ENCODE measurements around the gene UBL4A. TPM values are rescaled to one million over a fixed set of nuclear protein-coding genes. Genes with fewer than 3 reads are reported as not detected.

Gene UBL4A
- total RNA-seq, 1 donor from 2014 or later: 20.9 TPM

DNA sequence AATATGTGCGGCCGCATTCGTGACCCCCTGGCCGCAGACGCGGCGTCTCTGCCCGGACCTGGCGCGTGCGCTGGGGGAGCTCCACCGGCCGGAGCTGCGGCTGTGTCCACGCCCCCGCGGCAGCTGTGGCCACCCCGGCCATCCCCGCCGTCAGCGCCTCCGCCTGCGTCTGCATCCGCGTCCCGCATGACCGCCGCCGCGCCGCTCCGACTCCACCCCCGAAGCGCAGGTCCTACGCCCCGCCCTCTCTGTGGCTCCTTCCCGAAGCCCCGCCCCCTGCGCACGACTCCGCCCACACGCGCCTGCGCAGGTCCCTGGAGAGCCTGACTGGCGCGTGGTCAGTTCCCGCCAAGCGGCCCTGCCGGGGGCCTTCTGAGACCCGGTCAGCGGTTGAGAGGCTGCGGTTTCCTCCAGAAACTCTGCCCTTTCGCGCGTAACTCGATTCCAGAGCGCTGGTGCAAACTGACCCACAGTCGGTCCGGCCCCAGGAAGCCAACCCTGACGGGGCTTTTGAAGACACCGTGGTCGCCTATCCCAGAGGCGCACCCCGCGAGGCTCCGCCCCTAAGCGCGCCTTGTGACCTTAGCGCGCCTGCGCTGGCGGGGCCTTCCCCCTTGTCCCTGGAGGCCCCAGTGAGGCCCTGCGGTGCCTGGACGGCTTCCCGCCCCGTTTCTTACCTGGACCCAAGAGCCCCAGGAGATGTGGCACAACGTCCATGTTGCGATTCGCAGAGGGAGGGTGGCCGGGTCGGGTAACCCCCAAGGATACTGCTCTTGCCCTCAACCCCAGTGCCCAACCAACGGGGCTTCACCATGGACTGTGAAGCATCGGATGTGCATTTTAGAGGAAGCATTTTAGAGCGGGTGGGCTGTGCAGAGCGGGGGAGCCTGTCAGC is 7.4 kb downstream of the UBL4A start, which contains the start of gene LAGE3:
Gene LAGE3, minus strand, starts transcription at position 554 of the 895 bp plus-strand sequence. Its CDS starts 366 bp downstream, at position 188.
- Mint-ChIP-seq H3K27me3 (no peaks in the 10 kb centered on the region), H3K27ac (peak within 1 kb of the TSS; percentile 88), H3K4me3 (peak within 1 kb of the TSS; percentile 80), H3K4me1 (peaks cover 23% of the 10 kb centered on the region), H3K9me3 (no peaks in the 10 kb centered on the region), H3K36me3 (ENCODE audit: low read depth) (peaks cover 9% of the 10 kb centered on the region)
- intact Hi-C loops (cut with micrococcal nuclease): loop anchor here (1.0 to 5.0 kb wide), 6 partner anchors 11 to 82 kb away; partner anchors contain the start of genes FAM3A, GDI1, RPL10 and SLC10A3
- CTCF ChIA-PET: no interaction called here
- ATAC-seq (ENCODE audit: low read depth) (peak; percentile 90), DNase-seq (peak; percentile 95)
- TF ChIP-seq, protein P1, sequence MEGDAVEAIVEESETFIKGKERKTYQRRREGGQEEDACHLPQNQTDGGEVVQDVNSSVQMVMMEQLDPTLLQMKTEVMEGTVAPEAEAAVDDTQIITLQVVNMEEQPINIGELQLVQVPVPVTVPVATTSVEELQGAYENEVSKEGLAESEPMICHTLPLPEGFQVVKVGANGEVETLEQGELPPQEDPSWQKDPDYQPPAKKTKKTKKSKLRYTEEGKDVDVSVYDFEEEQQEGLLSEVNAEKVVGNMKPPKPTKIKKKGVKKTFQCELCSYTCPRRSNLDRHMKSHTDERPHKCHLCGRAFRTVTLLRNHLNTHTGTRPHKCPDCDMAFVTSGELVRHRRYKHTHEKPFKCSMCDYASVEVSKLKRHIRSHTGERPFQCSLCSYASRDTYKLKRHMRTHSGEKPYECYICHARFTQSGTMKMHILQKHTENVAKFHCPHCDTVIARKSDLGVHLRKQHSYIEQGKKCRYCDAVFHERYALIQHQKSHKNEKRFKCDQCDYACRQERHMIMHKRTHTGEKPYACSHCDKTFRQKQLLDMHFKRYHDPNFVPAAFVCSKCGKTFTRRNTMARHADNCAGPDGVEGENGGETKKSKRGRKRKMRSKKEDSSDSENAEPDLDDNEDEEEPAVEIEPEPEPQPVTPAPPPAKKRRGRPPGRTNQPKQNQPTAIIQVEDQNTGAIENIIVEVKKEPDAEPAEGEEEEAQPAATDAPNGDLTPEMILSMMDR (IDR thresholded peaks at IDR 0.05): no peak
- POLR2A ChIA-PET: interaction anchor here (0.6 to 1.8 kb wide), 17 partner anchors 9 to 508 kb away, joined by 3 to 12 read pairs (median 4); partner anchors contain the start of genes FAM3A, HCFC1, PLXNA3 and RPL10

DNA sequence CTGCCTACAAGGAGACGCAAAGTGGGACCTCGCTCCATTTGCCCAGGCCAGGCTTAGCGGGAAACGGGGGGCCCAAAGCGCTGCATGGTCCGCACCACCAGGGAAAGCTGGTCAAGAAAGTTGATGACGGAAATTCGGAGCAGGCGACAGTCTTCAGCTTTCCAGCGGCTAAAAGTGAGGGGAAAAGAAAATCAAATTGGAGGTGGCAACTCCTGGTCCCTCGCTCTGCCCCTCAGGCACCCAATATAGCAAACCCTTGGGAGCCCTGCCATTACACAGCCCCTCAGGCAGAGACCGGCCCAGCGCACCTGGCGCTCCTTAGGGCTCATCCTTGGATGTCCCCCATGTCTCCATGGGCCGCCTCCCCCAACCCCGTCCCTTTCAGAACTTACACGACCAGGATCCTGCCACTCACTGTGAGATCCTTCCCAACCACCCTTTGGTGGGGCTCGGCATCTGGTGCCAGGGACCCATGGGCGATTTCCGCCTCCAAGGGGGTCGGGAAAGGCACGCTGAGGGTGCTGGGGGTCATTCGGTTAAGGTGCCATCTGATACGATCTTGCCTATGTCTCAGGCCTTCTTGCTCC is 8.4 kb downstream of the UBL4A start:
- H3K36me3 Mint-ChIP-seq (ENCODE audit: low read depth): peaks cover 8% of the 10 kb centered on the region
- no peak for DNase-seq
- ChIA-PET CTCF (interaction anchor here (0.9 kb wide), 1 partner anchor 79 kb away, joined by 3 read pairs; no protein-coding TSS in a partner anchor), POLR2A (interaction anchor here (0.8 to 1.8 kb wide), 11 partner anchors 10 to 507 kb away, joined by 3 to 12 read pairs (median 3); partner anchors contain the start of genes HCFC1, PLXNA3, RPL10 and SLC10A3)
- peaks cover 22% of the 10 kb centered on the region for H3K4me1 Mint-ChIP-seq
- no peaks in the 10 kb centered on the region for H3K27me3 Mint-ChIP-seq
- TF ChIP-seq, protein P1 (IDR thresholded peaks at IDR 0.05): no peak
- H3K9me3 Mint-ChIP-seq: no peaks in the 10 kb centered on the region
- intact Hi-C loops (cut with micrococcal nuclease): loop anchor here (1.0 to 5.0 kb wide), 4 partner anchors 21 to 81 kb away; partner anchors contain the start of genes FAM3A, GDI1 and RPL10
- peak overlapping the region; percentile 59 for H3K27ac Mint-ChIP-seq
- peak overlapping the region; percentile 80 for H3K4me3 Mint-ChIP-seq
- no peak for ATAC-seq (ENCODE audit: low read depth)

DNA sequence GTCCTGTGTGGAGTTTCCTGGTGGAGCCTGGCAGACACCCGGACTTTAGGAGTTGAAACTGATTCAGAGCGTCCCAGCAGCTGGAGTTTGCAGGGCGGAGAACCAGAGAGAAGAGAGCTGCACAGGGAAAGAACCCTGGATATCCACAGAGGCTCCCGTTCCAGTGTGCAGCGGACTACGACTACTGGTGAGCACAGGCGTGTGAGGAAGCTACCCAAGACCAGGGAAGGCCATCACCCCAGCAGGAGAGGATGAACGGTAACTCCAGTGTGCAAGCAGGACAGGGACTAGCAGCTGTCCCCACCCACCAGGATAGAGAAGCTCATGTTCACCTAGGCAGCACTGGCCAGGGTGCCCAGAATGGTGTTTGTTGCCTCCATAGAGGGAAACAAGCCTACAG is 9.6 kb downstream of the UBL4A start:
- ChIA-PET CTCF (interaction anchor here (0.9 kb wide), 1 partner anchor 78 kb away, joined by 3 read pairs; no protein-coding TSS in a partner anchor), POLR2A (interaction anchor here (0.7 to 0.9 kb wide), 3 partner anchors 14 to 49 kb away, joined by 3 to 4 read pairs (median 3); no protein-coding TSS in a partner anchor)
- peaks cover 16% of the 10 kb centered on the region for H3K36me3 Mint-ChIP-seq (ENCODE audit: low read depth)
- no peak overlapping the region for H3K27ac Mint-ChIP-seq
- TF ChIP-seq, protein P1 (IDR thresholded peaks at IDR 0.05): no peak
- H3K9me3 Mint-ChIP-seq: no peaks in the 10 kb centered on the region
- ATAC-seq (ENCODE audit: low read depth) (no peak), DNase-seq (no peak)
- H3K27me3 Mint-ChIP-seq: no peaks in the 10 kb centered on the region
- H3K4me3 Mint-ChIP-seq: no peak overlapping the region
- H3K4me1 Mint-ChIP-seq: peaks cover 18% of the 10 kb centered on the region
- intact Hi-C loops (cut with micrococcal nuclease): loop anchor here (5.0 kb wide), 1 partner anchor 80 kb away; the partner anchor contains the start of gene RPL10

DNA sequence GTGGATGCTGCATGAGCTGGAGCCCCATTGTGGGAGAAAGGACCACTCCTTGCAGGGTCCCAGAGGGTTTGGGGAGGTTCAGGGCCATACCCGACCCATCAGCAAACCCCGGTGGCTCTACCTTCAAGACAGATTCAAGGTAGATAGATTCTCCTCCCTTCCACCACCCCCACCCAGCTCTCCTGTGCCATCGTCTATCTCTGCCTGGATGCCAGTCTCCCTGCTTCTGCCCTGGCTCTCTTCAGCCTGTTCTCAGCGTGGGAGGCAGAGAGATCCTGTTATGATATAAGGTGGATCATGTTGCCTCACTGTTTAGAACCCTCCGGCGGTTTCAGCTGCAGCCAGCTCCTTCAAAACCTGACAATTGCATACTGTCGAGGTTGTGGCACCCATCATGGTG is 12.7 kb downstream of the UBL4A start:
- Mint-ChIP-seq H3K36me3 (ENCODE audit: low read depth) (peaks cover 37% of the 10 kb centered on the region), H3K4me1 (peaks cover 7% of the 10 kb centered on the region), H3K27ac (no peak overlapping the region), H3K27me3 (no peaks in the 10 kb centered on the region), H3K9me3 (no peaks in the 10 kb centered on the region), H3K4me3 (no peak overlapping the region)
- intact Hi-C loops (cut with micrococcal nuclease): no loop called here
- TF ChIP-seq, protein P1 (IDR thresholded peaks at IDR 0.05): no peak
- ATAC-seq (ENCODE audit: low read depth): no peak
- ChIA-PET POLR2A (interaction anchor here (0.8 kb wide), 1 partner anchor 62 kb away, joined by 3 read pairs; no protein-coding TSS in a partner anchor), CTCF (no interaction called here)
- DNase-seq: no peak
